HepG2 (cell line): ENCODE measurements around the gene HOXD9. TPM values are rescaled to one million over a fixed set of nuclear protein-coding genes. Genes with fewer than 3 reads are reported as not detected.

Experiments
- ATAC-seq: fragments of 200-7000 bp; cut with Tn5 transposase; 3 replicates; pipeline ENCODE4 v1.9.1; 2020; ENCODE audit warnings: mild to moderate bottlenecking, moderate library complexity
- BruUV-seq: library from RNA; stranded (reverse); fragments of 400-500 nt; replicated peaks from 2 replicates; lab custom pipeline; 2021; lab: Mats Ljungman, UMichigan
- CTCF ChIA-PET: fragments of 300-600 bp; formaldehyde crosslinking; extraction: SDS; loops from one replicate; lab custom pipeline; 2021; ENCODE audit warnings: low total read pairs, inconsistent platforms, low intra/inter-chr PET ratio; lab: Yijun Ruan, JAX
- POLR2A ChIA-PET: fragments of 350-600 bp; sonication (Branson Sonifier 250); formaldehyde crosslinking; loops from one replicate; lab custom pipeline; 2020; ENCODE audit warnings: antibody characterized with exemption, inconsistent platforms; lab: Yijun Ruan, JAX
- DNase-seq: peaks from one replicate; pipeline ENCODE4 v3.0.0-alpha.2; 2015; ENCODE audit warnings: low spot score
- FAIRE-seq: peaks from 3 replicates; lab custom pipeline; 2011; peaks lifted over from hg19 to GRCh38; lab: Jason Lieb, UNC
- H2AFZ ChIP-seq: one replicate; pipeline ENCODE4 v1.6.1; 2011; ENCODE audit warnings: low read length, inconsistent platforms
- H3K27ac ChIP-seq: fragments of 300-600 bp; 3 replicates; pipeline ENCODE4 v1.8.0; 2011; ENCODE audit warnings: mixed run types, mild to moderate bottlenecking, mixed read lengths, low read length, inconsistent platforms; ENCODE audit not compliant: insufficient read depth; ENCODE audit errors: extremely low read length
- H3K27me3 ChIP-seq, 2 experiments: fragments of 200-600 bp in 1 of 2; 2 replicates in 1 of 2; 3 replicates in 1 of 2; pipeline versions ENCODE4 v1.6.0 to v1.8.0; 2011; ENCODE audit warnings: low read length in 2 of 2, mild to moderate bottlenecking in 2 of 2, moderate library complexity in 2 of 2, inconsistent platforms in 1 of 2; ENCODE audit not compliant: insufficient read depth in 2 of 2, control insufficient read depth in 1 of 2
- H3K36me3 ChIP-seq, 2 experiments: fragments of 200-600 bp in 1 of 2; replicated peaks in 1 of 2; 2 replicates in 1 of 2; 3 replicates in 1 of 2; pipeline versions ENCODE4 v1.5.1 to v1.8.0; 2011; ENCODE audit warnings: low read length in 2 of 2, inconsistent platforms in 1 of 2; ENCODE audit not compliant: insufficient read depth in 2 of 2, control insufficient read depth in 1 of 2
- H3K4me1 ChIP-seq: 2 replicates; pipeline ENCODE4 v1.5.1; 2012; ENCODE audit warnings: low read length, inconsistent platforms; ENCODE audit not compliant: insufficient read depth
- H3K4me2 ChIP-seq: 2 replicates; pipeline ENCODE4 v1.6.0; 2011; ENCODE audit warnings: low read depth, low read length, inconsistent platforms
- H3K4me3 ChIP-seq, 3 experiments: fragments of 200-600 bp in 1 of 3; sonication (generic), shearing (Covaris generic) in 1 of 3; replicated peaks in 1 of 3; 2 replicates each; pipeline ENCODE4 v1.5.1; 2011 to 2016; ENCODE audit warnings: low read length in 3 of 3, inconsistent platforms in 2 of 3, low read depth in 2 of 3, mild to moderate bottlenecking in 2 of 3, control low read depth in 1 of 3, mixed read lengths in 1 of 3; ENCODE audit not compliant: insufficient read depth in 1 of 3
- H3K79me2 ChIP-seq: one replicate; pipeline ENCODE4 v1.6.1; 2011; ENCODE audit warnings: low read length, inconsistent platforms; ENCODE audit not compliant: insufficient read depth
- H3K9ac ChIP-seq: 2 replicates; pipeline ENCODE4 v1.6.0; 2011; ENCODE audit warnings: mild to moderate bottlenecking, low read depth, low read length, inconsistent platforms; ENCODE audit not compliant: insufficient read depth
- H3K9me3 ChIP-seq: 2 replicates; pipeline ENCODE4 v1.5.1; 2012; ENCODE audit warnings: mild to moderate bottlenecking, low read length
- H4K20me1 ChIP-seq: 2 replicates; pipeline ENCODE4 v1.6.0; 2011; ENCODE audit warnings: inconsistent platforms, mild to moderate bottlenecking, low read length, moderate library complexity; ENCODE audit not compliant: insufficient read depth
- HNRNPUL1 ChIP-seq: fragments of 200-400 bp; formaldehyde crosslinking; IDR thresholded peaks from 2 replicates; pipeline ENCODE4 v1.6.1; 2017; ENCODE audit warnings: low read depth, mild to moderate bottlenecking, low read length, moderate library complexity
- HOXA3 ChIP-seq: sonication (generic); formaldehyde crosslinking; IDR thresholded peaks from 2 replicates; pipeline ENCODE4 v1.5.0; 2020; ENCODE audit warnings: missing genetic modification reagents
- KLF11 ChIP-seq: IDR thresholded peaks from 2 replicates; pipeline ENCODE4 v1.6.1; 2016; ENCODE audit warnings: missing compliant biosample characterization
- PHB2 ChIP-seq: fragments of 450-650 bp; IDR thresholded peaks from 2 replicates; pipeline ENCODE4 v1.6.1; 2018; ENCODE audit not compliant: partially characterized antibody
- PHF8 ChIP-seq: sonication (generic); formaldehyde crosslinking; IDR thresholded peaks from 2 replicates; pipeline ENCODE4 v1.5.0; 2020; ENCODE audit warnings: missing genetic modification reagents
- SRY ChIP-seq: sonication (generic); formaldehyde crosslinking; IDR thresholded peaks from 2 replicates; pipeline ENCODE4 v1.8.0; 2022; ENCODE audit warnings: mild to moderate bottlenecking, missing genetic modification reagents
- TAF1 ChIP-seq: sonication (generic); formaldehyde crosslinking; IDR thresholded peaks from 2 replicates; pipeline ENCODE4 v1.4.0; 2020; ENCODE audit warnings: missing genetic modification reagents
- ZHX1 ChIP-seq: sonication (generic); formaldehyde crosslinking; IDR thresholded peaks from 2 replicates; pipeline ENCODE4 v1.8.1; 2022; ENCODE audit warnings: low read depth, mild to moderate bottlenecking, missing genetic modification reagents
- ZNF484 ChIP-seq: sonication (generic); formaldehyde crosslinking; IDR thresholded peaks from 2 replicates; pipeline ENCODE4 v1.5.1; 2020; ENCODE audit warnings: mild to moderate bottlenecking, low read depth, missing genetic modification reagents, borderline replicate concordance
- ZNF605 ChIP-seq: sonication (generic); formaldehyde crosslinking; IDR thresholded peaks from 2 replicates; pipeline ENCODE4 v1.8.0; 2022; ENCODE audit warnings: mild to moderate bottlenecking, missing genetic modification reagents
- ZNF768 ChIP-seq: sonication (generic); formaldehyde crosslinking; IDR thresholded peaks from 2 replicates; pipeline ENCODE4 v1.4.0; 2020; ENCODE audit warnings: missing genetic modification reagents
- ZNF788 ChIP-seq: sonication (generic); formaldehyde crosslinking; IDR thresholded peaks from 2 replicates; pipeline ENCODE4 v1.5.0; 2020; ENCODE audit warnings: mild to moderate bottlenecking, missing genetic modification reagents, borderline replicate concordance
- WGBS: methylation state at CpG from one replicate; pipeline ENCODE4 v1.1.6; 2017; ENCODE audit warnings: low lambda C conversion rate; 5-methylcytosine and 5-hydroxymethylcytosine counted together
- in situ Hi-C: cut with HindIII; loops from 2 replicates; pipeline ENCODE4 v1.10.0; 2017; ENCODE audit warnings: low pct_unique_long_range_greater_than_20kb; ENCODE audit not compliant: extremely low pct_ligation_motif_present
- intact Hi-C: fragments of 100-400 bp; cut with micrococcal nuclease; formaldehyde crosslinking; loops from one replicate; pipeline ENCODE4 v1.10.0; 2022; ENCODE audit not compliant: unreplicated experiment
- polyA plus RNA-seq, 8 experiments: library from polyadenylated mRNA; depleted of rRNA in 3 of 8; stranded (reverse) in 7 of 8; unstranded in 1 of 8; fragments of >200 nt; fragmentation: Illumina TruSeq in 4 of 8; extraction: Trizol in 4 of 8; gene quantifications; 2 replicates each; pipeline versions ENCODE4 v1.2.1 to v1.2.3, GENCODE V29; 2011 to 2016; ENCODE audit warnings: low read depth in 4 of 8, missing spikeins in 1 of 8, mixed read lengths in 1 of 8; ENCODE audit not compliant: insufficient read depth in 1 of 8
- total RNA-seq, 5 experiments: library from RNA; depleted of rRNA; stranded (reverse); fragments of >200 nt; fragmentation: Illumina TruSeq; extraction: Trizol; gene quantifications; 2 replicates each; pipeline ENCODE4 v1.2.3, GENCODE V29; 2016; ENCODE audit warnings: low read depth in 1 of 5

Gene HOXD9
- total and polyA plus RNA-seq, 2 of the 13 experiments (the other 11 are each of a cell fraction or from before 2014, with no cell fraction given) = not detected

GRCh38 chr2:176170602-176171305, 48.2 kb downstream of the HOXD9 start:
- H3K27ac ChIP-seq = no peak overlapping the region
- H3K9ac ChIP-seq = no peak overlapping the region
- no peak overlapping the region for H3K4me3 ChIP-seq
- H3K4me1 ChIP-seq = peaks cover 58% of the 10 kb centered on the region
- TF ChIP-seq ZNF605 (CRISPR knock-in tag) = 0 out of 2 replicates have a peak, but pooled peaks have one; percentile 16
- TF ChIP-seq ZNF788 = 0 out of 2 replicates have a peak, but pooled peaks have one; percentile 35
- no peak for TF ChIP-seq PHB2
- H3K4me2 ChIP-seq = no peak overlapping the region
- CTCF ChIA-PET = no interaction called here
- no TSS peak for BruUV-seq
- no peaks in the 10 kb centered on the region for H3K79me2 ChIP-seq
- DNase-seq (no peak), ATAC-seq (peak; percentile 7; the same call in 2 of the 3 replicates), FAIRE-seq (no peak)
- 27% methylated on average over 1 of the region's 1 CpG for WGBS
- no peak overlapping the region for H2AFZ ChIP-seq
- no peaks in the 10 kb centered on the region for H4K20me1 ChIP-seq
- H3K9me3 ChIP-seq = no peaks in the 10 kb centered on the region
- in situ Hi-C loops = no loop called here
- POLR2A ChIA-PET = no interaction called here
- H3K36me3 ChIP-seq = peaks cover 0 to 8% of the 10 kb centered on the region in 2 experiments; a peak in 2 of 5 replicates
- H3K27me3 ChIP-seq = peaks cover 4 to 38% of the 10 kb centered on the region in 2 experiments; a peak in 4 of 5 replicates
- intact Hi-C loops = no loop called here

GRCh38 chr2:176171351-176172006, 49.0 kb downstream of the HOXD9 start:
- no peak overlapping the region for H3K4me2 ChIP-seq
- H3K79me2 ChIP-seq = no peaks in the 10 kb centered on the region
- TF ChIP-seq ZHX1 (CRISPR knock-in tag) (peak; percentile 24; the same call in 1 of the 2 replicates), TAF1 (0 out of 2 replicates have a peak, but pooled peaks have one; percentile 15), HOXA3 (CRISPR knock-in tag) (peak; percentile 45; the same call in 1 of the 2 replicates), HNRNPUL1 (no peak), ZNF768 (0 out of 2 replicates have a peak, but pooled peaks have one; percentile 4), ZNF484 (CRISPR knock-in tag) (no peak), KLF11 (CRISPR knock-in tag) (no peak), PHF8 (CRISPR knock-in tag) (no peak), SRY (CRISPR knock-in tag) (no peak)
- DNase-seq = no peak
- H4K20me1 ChIP-seq = no peaks in the 10 kb centered on the region
- H3K9me3 ChIP-seq = no peaks in the 10 kb centered on the region
- H3K27ac ChIP-seq = no peak overlapping the region
- WGBS = 89% methylated on average over 50 of the region's 51 CpGs
- H3K4me3 ChIP-seq = no peak overlapping the region
- no peak for ATAC-seq
- FAIRE-seq = no peak
- peaks cover 4 to 31% of the 10 kb centered on the region in 2 experiments; a peak in 4 of 5 replicates for H3K27me3 ChIP-seq
- ChIA-PET CTCF (no interaction called here), POLR2A (no interaction called here)
- peaks cover 0 to 15% of the 10 kb centered on the region in 2 experiments; a peak in 2 of 5 replicates for H3K36me3 ChIP-seq
- peaks cover 58% of the 10 kb centered on the region for H3K4me1 ChIP-seq
- in situ Hi-C loops = no loop called here
- no peak overlapping the region for H2AFZ ChIP-seq
- no TSS peak for BruUV-seq
- no peak overlapping the region for H3K9ac ChIP-seq
- intact Hi-C loops = no loop called here
